ENCODE data around the gene BLM. TPM values are rescaled to one million over a fixed set of nuclear protein-coding genes. Genes with fewer than 3 reads are reported as not detected.

Gene BLM
- total RNA-seq, 2 donors from 2014 or later = 29.6 to 34.9 TPM

GRCh38 chr15:90774731-90775514 is 57.8 kb downstream of the BLM start:
- H3K27ac ChIP-seq (ENCODE audit: low read depth, low read length) = no peak overlapping the region

GRCh38 chr15:90780916-90781315 is 63.8 kb downstream of the BLM start:
- peaks cover 17% of the 10 kb centered on the region for H3K36me3 ChIP-seq (ENCODE audit: control insufficient read depth, insufficient read depth, low read length)
- no peak overlapping the region for H3K4me3 Mint-ChIP-seq
- H3K36me3 Mint-ChIP-seq (ENCODE audit: low read depth) = peaks cover 31% of the 10 kb centered on the region
- no peak for DNase-seq
- H3K9ac ChIP-seq (ENCODE audit: extremely low read depth, low read length, poor library complexity, severe bottlenecking) = no peak overlapping the region
- H3K4me1 ChIP-seq (ENCODE audit: control insufficient read depth, insufficient read depth, low read length) = no peaks in the 10 kb centered on the region
- H3K27me3 ChIP-seq (ENCODE audit: control insufficient read depth, insufficient read depth, low read length, poor library complexity, severe bottlenecking) = no peaks in the 10 kb centered on the region
- no peak overlapping the region for H3K4me3 ChIP-seq (ENCODE audit: low read length)
- TF ChIP-seq CTCF (conservative IDR thresholded peaks at IDR 0.05) = no peak
- 78 to 97% methylated on average over 1 to 3 of the region's 3 CpGs for WGBS, 2 experiments (ENCODE audit: insufficient coverage in 1 of 2, insufficient read length in 1 of 2)
- no peak overlapping the region for H3K27ac Mint-ChIP-seq
- H3K4me1 Mint-ChIP-seq = no peaks in the 10 kb centered on the region
- H3K27me3 Mint-ChIP-seq (ENCODE audit: insufficient read depth) = no peaks in the 10 kb centered on the region
- no peak overlapping the region for H3K27ac ChIP-seq (ENCODE audit: low read depth, low read length)
- no peaks in the 10 kb centered on the region for H3K9me3 ChIP-seq (ENCODE audit: control insufficient read depth, low read length)
- H3K9me3 Mint-ChIP-seq = no peaks in the 10 kb centered on the region

More at GRCh38 chr15:90774731-90775514, 57.8 kb downstream of the BLM start:
- DNase-seq = no peak
- Histone ChIP-seq H3K4me1 (ENCODE audit: control insufficient read depth, insufficient read depth, low read length) (no peaks in the 10 kb centered on the region), H3K9me3 (ENCODE audit: control insufficient read depth, low read length) (no peaks in the 10 kb centered on the region), H3K27me3 (ENCODE audit: control insufficient read depth, insufficient read depth, low read length, poor library complexity, severe bottlenecking) (no peaks in the 10 kb centered on the region), H3K9ac (ENCODE audit: extremely low read depth, low read length, poor library complexity, severe bottlenecking) (no peak overlapping the region), H3K4me3 (ENCODE audit: low read length) (no peak overlapping the region), H3K36me3 (ENCODE audit: control insufficient read depth, insufficient read depth, low read length) (peaks cover 21% of the 10 kb centered on the region)
- WGBS, 2 experiments (ENCODE audit: insufficient coverage in 1 of 2, insufficient read length in 1 of 2) = 92 to 100% methylated on average over 3 to 4 of the region's 5 CpGs
- no peak for TF ChIP-seq CTCF (conservative IDR thresholded peaks at IDR 0.05)
- Mint-ChIP-seq H3K36me3 (ENCODE audit: low read depth) (peaks cover 42% of the 10 kb centered on the region), H3K27ac (no peak overlapping the region), H3K9me3 (no peaks in the 10 kb centered on the region), H3K4me3 (no peak overlapping the region), H3K27me3 (ENCODE audit: insufficient read depth) (no peaks in the 10 kb centered on the region), H3K4me1 (no peaks in the 10 kb centered on the region)

GRCh38 chr15:90782442-90782841 is 65.3 kb downstream of the BLM start:
- TF ChIP-seq CTCF (conservative IDR thresholded peaks at IDR 0.05) = no peak
- H3K27ac ChIP-seq (ENCODE audit: low read depth, low read length) = no peak overlapping the region
- no peaks in the 10 kb centered on the region for H3K27me3 ChIP-seq (ENCODE audit: control insufficient read depth, insufficient read depth, low read length, poor library complexity, severe bottlenecking)
- H3K27ac Mint-ChIP-seq = no peak overlapping the region
- WGBS, 2 experiments (ENCODE audit: insufficient coverage in 1 of 2, insufficient read length in 1 of 2) = 96% methylated on average over 2 of the region's 2 CpGs; no CpG with 5 or more reads in 1 of the 2 experiments
- peaks cover 12% of the 10 kb centered on the region for H3K36me3 ChIP-seq (ENCODE audit: control insufficient read depth, insufficient read depth, low read length)
- H3K9me3 Mint-ChIP-seq = no peaks in the 10 kb centered on the region
- H3K36me3 Mint-ChIP-seq (ENCODE audit: low read depth) = peaks cover 28% of the 10 kb centered on the region
- no peak overlapping the region for H3K4me3 Mint-ChIP-seq
- no peak overlapping the region for H3K9ac ChIP-seq (ENCODE audit: extremely low read depth, low read length, poor library complexity, severe bottlenecking)
- no peak for DNase-seq
- no peaks in the 10 kb centered on the region for H3K4me1 Mint-ChIP-seq
- H3K9me3 ChIP-seq (ENCODE audit: control insufficient read depth, low read length) = no peaks in the 10 kb centered on the region
- H3K27me3 Mint-ChIP-seq (ENCODE audit: insufficient read depth) = no peaks in the 10 kb centered on the region
- H3K4me3 ChIP-seq (ENCODE audit: low read length) = no peak overlapping the region
- no peaks in the 10 kb centered on the region for H3K4me1 ChIP-seq (ENCODE audit: control insufficient read depth, insufficient read depth, low read length)

Data from endodermal cell (in vitro differentiated cells).